GM18508 (cell line): Measurements from ENCODE around the gene SPATA2L.

Experiments used
- ATAC-seq: cut with Tn5 transposase; IDR thresholded peaks from one replicate; pipeline ENCODE4 v1.9.1; 2021; ENCODE audit warnings: moderate number of reproducible peaks; ENCODE audit not compliant: insufficient read depth, unreplicated experiment

SPATA2L gene, protein sequence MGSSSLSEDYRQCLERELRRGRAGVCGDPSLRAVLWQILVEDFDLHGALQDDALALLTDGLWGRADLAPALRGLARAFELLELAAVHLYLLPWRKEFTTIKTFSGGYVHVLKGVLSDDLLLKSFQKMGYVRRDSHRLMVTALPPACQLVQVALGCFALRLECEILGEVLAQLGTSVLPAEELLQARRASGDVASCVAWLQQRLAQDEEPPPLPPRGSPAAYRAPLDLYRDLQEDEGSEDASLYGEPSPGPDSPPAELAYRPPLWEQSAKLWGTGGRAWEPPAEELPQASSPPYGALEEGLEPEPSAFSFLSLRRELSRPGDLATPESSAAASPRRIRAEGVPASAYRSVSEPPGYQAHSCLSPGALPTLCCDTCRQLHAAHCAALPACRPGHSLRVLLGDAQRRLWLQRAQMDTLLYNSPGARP

DNA sequence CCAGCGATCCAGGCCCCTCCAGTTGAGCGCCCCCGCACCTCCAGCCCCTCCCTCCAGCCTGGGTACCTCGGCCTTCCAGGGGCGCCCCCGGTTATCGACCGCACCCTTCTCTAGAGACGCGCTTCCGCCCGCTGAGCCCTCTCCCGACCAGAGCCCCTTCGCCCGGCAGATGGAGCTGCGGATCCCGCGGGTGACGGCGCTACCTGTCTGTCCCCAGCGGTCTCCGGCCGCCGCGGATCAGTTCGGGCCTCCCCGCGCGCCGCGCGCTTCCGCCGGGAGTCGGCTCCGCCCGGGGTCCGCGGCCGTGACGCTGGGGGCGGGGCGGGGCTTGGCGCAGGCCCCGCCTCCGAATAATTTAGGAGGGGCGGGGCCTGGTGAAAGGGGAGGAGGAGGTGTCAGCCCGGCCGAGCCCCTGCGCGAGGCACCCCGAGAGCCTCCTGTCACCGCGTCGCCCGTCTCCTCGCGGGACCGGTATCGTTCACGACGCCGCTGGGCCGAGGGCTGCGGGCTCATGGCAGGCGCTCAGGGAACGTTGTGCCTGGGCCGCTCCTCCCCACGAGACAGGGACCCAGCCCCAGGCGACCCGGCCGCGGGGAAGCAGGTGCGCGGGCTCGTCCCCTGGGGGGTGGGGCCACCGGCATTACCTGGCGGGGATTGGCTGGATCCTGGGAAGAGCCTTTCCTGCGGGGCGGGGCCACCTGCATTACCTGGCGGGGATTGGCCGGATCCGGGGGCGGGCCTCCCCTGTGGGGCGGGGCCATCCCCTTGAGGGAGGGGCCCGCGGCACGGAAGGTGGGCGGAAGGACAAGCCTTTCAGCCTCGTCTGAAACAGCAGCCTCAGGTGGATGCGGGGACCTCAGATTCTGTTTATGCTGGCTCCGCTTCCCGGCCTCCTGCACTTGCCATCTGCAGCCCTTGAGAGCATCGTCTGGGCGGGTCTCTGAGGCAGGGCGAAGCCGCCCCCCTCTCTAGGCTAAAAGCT lies at the start of gene SPATA2L:
Gene SPATA2L, minus strand, starts transcription at position 281 of the 982 bp plus-strand sequence. CDS start 473 bp downstream, outside the sequence.
- ATAC-seq: peak; percentile 46

DNA sequence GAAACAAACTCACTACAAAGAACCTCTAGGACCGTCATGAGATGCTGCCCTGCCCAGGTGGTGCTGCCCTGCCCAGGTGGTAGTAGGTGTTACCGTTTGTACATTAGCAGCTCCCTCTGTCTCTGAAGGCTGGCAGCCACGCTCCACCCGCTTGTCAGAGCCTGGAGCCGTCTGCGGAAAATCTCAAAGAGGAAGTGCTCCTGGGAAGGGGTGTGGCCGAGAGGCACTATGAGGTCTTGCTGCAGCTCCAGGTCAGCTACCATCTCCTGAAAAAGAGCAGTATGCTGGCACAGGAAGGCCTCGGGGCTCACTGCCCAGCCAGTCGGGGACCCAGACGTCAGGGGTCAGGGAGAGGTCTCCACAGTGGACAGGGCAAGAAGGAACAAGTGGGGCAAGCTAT lies 48.1 kb upstream of the SPATA2L start:
- ATAC-seq: no peak

DNA sequence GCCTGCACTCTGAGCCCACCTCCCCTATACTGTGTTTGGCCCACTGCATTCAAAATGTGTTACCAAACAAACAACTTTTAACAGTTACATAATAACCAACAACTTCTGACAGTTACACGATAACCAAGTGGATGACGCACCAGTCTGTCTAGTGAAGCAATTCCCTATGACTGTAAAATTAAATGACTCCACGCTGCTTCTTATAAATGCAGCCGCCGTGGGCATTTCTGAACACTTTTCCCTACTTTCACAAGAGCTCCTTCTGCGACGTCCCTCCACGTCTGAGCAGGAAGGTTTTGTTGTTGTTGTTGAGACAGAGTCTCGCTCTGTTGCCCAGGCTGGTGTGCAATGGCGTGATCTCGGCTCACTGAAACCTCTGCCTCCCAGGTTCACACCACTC lies 47.4 kb upstream of the SPATA2L start:
- ATAC-seq: no peak

DNA sequence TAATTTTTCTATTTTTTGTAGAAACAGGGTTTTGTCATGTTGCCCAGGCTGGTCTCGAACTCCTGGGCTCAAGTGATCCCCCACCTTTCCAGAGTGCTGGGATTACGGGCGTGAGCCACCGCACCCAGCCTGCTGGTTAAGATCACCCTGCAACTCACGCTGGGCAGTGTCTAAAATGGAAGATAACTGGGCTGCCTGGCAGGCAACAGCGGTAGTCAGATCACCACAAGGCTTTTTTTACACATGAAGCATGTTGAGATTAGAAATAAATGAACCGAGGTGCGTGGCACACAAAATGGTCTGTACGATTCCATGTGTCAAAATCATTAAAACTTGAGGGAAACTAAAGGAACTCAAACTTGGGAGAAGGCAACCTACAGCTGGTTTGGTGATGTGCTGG lies 46.6 kb upstream of the SPATA2L start:
- no peak for ATAC-seq

DNA sequence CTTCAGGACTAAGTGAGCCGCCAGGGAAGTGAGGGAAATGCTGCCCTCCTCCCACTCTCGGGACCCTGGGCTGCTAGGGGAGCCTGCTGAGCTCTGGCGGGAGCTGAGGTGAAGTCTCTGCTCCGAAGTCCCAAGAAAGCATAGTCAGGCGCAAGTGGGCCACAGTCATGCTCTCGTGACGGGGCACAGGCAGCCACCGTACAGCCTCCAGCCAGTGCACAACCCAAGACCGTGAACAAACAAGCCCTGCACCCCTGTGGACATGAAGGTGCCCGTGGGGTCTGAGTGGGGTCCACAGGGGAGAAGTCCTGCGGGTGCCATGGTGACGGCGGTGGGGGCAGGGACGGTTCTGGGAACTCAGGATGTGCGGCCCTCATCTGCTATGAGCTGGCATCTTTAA lies 44.5 kb upstream of the SPATA2L start:
- no peak for ATAC-seq

DNA sequence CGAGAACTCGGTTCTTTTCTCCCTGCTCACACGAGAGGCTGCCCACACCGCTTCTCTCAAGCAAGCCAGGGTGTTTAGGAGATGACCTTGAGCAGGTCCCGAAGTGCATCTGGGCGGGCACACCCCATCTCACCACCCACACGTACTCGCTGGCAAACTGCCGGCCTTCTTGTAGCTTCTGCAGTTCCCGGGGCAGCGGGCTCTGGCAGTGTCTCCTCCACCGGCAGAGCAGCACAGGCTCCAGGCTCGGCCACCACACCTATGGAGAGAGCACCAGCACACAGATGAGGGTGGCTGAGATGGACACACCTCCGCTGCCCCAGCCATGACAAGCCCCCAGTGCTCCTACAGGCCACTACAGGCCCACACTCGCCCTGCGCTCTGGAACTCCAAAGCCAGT lies 43.3 kb upstream of the SPATA2L start:
- ATAC-seq: no peak

DNA sequence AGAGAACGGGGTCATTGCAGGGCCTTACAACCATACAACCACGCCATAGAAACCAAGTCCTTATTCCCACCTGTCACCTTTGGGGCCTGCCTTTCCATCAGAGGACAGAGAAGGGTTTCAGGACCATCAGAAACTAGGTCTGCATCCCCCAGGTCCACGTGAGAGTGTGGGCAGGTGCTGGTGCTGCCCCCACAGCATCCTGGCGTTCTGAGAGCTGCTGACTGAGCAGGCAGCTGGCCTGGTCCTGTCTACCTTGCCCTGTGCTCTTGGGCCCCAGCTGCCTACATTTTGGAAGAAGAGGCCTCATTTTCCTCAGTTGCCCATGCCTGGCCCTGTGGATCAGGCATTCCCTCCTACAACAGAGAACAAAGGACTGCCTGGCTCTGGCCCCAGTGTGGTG lies 41.4 kb upstream of the SPATA2L start:
- ATAC-seq: no peak

DNA sequence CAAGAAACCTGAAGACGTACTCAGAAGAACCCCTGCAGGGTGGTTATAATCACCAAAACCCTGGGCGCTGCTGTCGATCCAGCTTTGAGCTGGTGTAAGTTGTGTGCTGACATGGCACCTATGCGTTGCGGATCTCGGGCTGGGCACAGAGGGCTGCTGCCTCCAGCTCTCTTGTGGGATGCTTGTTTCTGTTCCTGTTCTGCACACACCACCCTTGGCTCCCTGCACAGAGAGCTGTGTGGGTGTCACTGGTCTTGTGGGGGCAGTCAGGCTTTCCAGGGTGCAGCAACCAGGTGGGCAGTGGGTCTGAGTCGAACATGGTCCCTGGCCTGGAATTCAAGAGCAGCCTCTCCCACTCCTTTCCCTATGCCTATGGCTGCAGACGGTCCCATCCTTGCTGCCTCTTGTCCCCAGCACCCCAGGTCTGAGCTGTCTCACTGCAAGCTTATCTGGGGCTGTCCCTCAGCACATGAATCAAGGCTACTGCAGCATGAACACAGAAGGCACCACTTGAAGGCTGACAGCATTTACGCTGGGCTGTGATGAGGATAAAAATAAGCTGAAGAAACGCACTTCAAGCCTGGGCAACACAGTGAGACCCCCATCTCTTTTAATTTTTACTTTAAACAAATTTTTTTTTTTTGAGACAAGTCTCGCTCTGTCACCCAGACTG lies 40.0 kb upstream of the SPATA2L start:
- ATAC-seq: no peak

DNA sequence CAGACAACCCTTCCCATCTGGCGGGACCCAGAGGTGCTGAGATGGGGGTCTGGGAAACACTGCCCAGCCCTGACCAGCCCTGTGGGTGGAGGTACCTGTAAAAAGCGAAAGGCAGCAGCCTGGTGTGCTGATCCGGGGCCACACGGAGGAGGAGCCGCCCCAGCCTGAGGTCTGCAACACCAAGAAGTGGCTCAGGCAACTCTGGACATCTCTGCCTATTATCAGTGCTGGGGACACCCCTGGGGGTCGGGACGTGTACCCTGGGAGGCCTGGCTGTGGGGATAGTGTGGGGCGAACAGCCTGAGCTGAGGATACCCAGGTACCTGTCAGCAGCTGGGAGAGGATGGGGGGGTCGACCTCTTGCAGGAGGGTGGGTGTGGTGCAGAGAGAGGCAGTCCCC lies 37.9 kb upstream of the SPATA2L start:
- no peak for ATAC-seq

DNA sequence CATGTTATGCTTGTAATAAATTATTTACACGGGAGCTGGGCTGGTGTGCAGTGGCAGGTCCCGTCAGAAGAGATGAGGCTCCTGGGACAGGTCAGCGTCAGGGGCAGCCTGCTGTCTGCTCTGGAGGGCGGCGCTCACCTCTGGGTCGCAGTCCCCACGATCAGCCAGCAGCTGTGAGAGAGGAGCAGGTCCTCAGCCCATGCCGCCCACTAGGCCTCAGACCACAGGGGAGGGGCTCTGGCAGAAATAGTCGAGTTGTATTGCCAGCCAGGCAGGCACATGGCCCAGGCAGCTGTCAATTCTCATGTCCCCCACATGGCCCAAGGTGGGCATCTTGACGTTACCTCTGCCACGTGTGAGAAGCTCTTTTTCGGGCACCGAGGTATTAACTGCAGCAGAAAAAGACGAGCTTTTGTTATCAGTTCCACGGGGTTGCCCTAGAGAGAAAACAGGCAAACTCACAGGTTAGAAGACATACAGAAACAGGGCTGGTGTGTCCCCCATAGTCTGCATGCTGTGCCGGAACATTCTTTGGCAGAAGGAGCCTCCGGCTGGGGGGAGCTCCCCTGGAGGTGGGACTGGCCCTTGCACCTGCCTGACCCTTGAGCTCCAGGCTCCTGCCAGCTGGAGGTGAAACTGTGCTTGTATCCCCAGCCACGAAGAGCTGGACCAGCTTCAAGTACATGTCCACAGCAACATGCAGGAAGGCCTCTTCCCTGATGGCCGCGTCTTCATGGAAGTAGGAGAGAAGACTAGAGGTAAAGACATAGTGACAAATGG lies 37.2 kb upstream of the SPATA2L start:
- ATAC-seq: no peak

DNA sequence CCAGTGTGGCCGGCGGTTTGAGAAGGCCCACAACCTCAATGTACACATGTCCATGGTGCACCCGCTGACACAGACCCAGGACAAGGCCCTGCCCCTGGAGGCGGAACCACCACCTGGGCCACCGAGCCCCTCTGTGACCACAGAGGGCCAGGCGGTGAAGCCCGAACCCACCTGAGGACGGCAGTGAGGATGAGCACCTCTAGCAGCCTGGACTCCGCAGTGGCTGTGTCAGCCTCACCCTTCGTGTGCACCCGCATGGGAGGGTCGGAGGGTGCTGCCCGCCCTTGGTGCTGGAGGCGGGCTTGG lies 36.5 kb upstream of the SPATA2L start:
- no peak for ATAC-seq

DNA sequence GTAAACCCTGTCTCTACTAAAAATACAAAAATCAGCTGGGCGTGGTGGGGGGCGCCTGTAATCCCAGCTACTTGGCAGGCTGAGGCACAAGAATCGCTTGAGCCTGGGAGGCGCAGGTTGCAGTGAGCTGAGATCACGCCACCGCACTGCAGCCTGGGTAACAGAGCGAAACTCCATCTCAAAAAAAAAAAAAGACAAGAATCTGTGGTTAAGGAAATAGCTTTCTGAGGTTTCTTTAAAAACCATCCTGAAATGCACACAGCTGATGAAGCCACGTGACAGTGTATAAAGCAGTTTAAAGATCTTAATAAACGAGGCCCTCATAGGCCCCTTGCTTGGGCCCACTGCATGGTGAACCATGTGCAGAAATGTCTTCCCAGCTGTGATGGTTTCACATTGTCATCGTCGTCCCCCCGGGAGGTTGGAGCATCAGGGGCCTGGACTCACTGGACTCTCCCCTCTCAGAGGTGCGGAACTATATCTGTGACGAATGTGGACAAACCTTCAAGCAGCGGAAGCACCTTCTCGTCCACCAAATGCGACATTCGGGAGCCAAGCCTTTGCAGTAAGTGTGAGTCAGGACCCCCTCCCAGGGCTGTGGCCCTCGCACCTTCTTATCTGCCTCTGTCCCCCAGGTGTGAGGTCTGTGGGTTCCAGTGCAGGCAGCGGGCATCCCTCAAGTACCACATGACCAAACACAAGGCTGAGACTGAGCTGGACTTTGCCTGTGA lies 36.0 kb upstream of the SPATA2L start:
- no peak for ATAC-seq

DNA sequence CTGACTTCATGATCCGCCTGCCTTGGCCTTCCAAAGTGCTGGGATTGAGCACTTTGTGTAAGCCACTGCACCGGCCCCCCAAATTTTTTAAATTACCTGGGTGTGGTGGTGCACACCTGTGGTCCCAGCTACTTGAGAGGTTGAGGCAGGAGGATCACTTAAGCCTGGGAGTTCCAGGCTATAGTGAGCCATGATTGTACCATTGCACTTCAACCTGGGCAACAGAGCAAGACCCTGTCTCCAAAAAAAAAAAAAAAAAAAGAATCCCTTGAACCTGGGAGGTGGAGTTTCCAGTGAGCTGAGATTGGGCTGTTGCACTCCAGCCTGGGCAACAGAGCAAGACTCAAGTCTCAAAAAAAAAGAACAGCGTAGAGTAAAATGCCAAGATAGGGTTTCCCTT lies 35.0 kb upstream of the SPATA2L start:
- no peak for ATAC-seq

DNA sequence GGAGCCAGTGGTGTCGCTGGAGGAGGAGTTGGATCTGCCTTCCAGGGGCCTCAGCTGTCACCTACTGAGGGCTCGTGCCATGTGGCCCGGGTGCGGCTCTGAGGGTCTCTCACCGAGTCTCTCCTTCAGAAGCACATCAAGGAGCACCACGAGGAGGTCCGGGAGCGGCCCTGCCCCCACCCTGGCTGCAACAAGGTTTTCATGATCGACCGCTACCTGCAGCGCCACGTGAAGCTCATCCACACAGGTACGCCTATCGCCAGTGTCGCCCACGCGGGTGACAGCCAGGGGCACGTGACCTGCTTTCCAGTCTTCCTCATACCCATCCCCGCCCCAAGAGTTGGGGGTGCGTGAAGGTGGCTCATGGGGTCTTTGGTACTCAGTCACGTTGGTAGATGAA lies 32.3 kb upstream of the SPATA2L start:
- no peak for ATAC-seq

DNA sequence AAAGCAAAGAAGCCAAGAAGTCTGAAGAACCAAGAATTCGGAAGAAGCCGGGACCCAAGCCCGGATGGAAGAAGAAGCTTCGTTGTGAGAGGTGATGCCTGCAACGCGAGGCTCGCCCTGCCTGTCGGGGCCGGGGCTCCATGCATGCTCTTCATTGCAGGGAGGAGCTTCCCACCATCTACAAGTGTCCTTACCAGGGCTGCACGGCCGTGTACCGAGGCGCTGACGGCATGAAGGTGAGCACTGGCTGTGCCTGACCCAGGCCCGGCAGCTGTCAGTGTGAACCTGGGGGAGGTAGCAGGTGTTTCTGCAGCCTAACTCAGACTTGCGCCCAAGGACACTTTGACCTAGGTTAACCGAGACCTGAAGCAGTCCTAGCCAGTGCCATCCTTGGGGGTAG lies 31.8 kb upstream of the SPATA2L start:
- no peak for ATAC-seq

DNA sequence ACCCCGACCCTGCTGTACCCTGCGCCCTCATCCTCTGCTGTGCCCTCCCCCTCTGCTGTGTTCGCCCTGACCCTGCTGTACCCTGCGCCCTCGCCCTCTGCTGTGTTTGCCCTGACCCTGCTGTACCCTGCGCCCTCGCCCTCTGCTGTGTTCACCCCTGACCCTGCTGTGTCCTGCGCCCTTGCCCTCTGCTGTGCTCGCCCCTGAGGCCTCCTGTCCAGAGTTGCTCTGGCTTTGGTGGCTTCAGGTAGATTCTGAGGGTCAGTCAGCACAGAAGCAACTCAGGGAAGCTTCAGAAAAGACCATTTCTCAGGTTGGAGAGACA lies 31.4 kb upstream of the SPATA2L start:
- ATAC-seq: no peak

DNA sequence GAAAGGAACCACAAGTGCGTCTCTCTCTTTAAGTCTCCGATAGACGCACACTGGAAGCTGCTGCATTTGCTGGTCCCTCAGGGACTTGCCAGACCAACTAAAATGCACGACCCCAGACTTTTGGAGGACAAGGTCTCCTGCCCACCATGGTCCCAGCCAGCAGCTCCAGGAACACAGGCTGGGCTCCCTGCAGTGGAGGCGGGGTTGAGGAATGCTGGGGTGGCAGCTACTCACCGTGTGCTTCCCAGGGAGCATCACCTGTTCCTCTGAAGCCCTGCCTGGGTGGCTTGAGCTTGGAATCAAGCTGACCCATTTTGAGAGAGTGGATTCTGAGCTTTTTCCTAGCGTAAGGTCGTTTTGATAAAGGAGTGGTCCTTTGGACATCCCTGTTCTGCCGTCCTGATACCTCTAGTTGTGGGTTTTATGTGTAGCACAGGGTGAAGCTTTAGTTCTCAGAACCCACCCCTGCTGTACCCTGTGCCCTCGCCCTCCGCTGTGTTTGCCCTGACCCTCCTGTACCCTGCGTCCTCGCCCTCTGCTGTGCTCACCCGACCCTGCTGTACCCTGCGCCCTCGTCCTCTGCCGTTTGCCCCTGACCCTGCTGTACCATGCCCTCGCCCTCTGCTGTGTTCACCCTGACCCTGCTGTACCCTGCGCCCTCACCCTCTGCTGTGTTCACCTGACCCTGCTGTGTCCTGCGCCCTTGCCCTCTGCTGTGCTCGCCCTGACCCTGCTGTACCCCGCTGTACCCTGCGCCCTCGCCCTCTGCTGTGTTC lies 30.8 kb upstream of the SPATA2L start:
- no peak for ATAC-seq

DNA sequence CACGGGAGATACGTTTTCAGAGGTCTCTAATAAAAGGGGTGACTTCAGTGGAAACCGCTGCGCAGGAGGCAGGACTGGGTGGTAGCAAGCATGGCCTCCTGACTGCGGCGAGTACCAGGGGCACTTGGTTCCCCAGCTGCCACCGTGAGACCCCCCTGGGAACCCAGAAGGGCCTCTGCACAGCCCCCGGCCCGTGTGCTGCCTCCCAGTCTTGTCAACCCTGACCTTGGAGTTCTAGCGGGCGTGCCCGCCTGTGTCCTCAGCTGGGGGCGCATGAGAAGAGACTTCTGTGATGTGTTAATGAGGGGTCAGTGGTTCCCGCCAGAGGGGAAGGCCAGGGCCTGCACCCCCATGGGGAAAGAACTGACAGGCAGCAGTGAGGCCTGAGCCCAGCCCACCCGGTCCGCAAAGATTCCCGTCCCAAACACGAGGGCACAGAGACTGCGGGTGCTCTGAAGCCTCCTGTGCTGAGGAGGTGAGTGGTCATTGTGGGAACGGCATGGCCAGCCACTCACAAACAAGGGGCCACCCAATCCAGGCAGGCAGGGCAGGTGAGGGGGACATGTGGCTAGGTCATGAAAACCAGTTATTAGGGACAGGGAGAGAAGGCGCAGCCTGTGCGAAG lies 29.2 kb upstream of the SPATA2L start:
- no peak for ATAC-seq
